WERI-Rb-1 (cell line): Measurements from ENCODE around the gene CACUL1.
"Not testable (repeated sequence)": the region's sequence is repeated elsewhere in the genome, so short reads cannot be mapped to it uniquely, and the experiment has no call there.

Experiments
- DNase-seq: peaks from one replicate; pipeline ENCODE4 v3.0.0-alpha.2; 2020
- H3K27ac ChIP-seq: fragments of 250-450 bp; sonication (Bioruptor Pico); 2 replicates; pipeline ENCODE4 v1.5.1; 2020; ENCODE audit warnings: mild to moderate bottlenecking, moderate library complexity
- H3K27me3 ChIP-seq: fragments of 250-450 bp; sonication (Bioruptor Pico); 2 replicates; pipeline ENCODE4 v1.5.1; 2021; ENCODE audit warnings: mild to moderate bottlenecking, low read depth, moderate library complexity; ENCODE audit not compliant: insufficient read depth, severe bottlenecking
- H3K36me3 ChIP-seq: fragments of 250-450 bp; sonication (Bioruptor Pico); 2 replicates; pipeline ENCODE4 v1.5.1; 2020; ENCODE audit warnings: mild to moderate bottlenecking, moderate library complexity
- H3K4me3 ChIP-seq: 2 replicates; pipeline ENCODE4 v1.5.1; 2011; ENCODE audit warnings: low read depth, mild to moderate bottlenecking, control low read depth, low read length
- H3K9me3 ChIP-seq: fragments of 250-450 bp; sonication (Bioruptor Pico); 2 replicates; pipeline ENCODE4 v1.5.1; 2021; ENCODE audit warnings: mild to moderate bottlenecking, moderate library complexity; ENCODE audit not compliant: severe bottlenecking
- CTCF ChIP-seq: IDR thresholded peaks from 2 replicates; pipeline ENCODE4 v1.5.1; 2011; ENCODE audit warnings: low read depth, mild to moderate bottlenecking, control low read depth, inconsistent platforms, low read length

CACUL1 gene

GRCh38 chr10:118746246-118746645 is 8.5 kb downstream of the CACUL1 start:
- no peak for DNase-seq
- no peaks in the 10 kb centered on the region for H3K27me3 ChIP-seq
- no peak overlapping the region for H3K27ac ChIP-seq
- no peak overlapping the region for H3K4me3 ChIP-seq
- no peak for TF ChIP-seq CTCF
- no peaks in the 10 kb centered on the region; the same call in 1 of the 2 replicates for H3K36me3 ChIP-seq
- no peaks in the 10 kb centered on the region for H3K9me3 ChIP-seq

- Histone ChIP-seq H3K36me3 (no peaks in the 10 kb centered on the region; the same call in 1 of the 2 replicates), H3K27ac (no peak overlapping the region), H3K4me3 (no peak overlapping the region)
These were observed 9.7 kb downstream of the CACUL1 start for GRCh38 chr10:118745056-118745455.

GRCh38 chr10:118744346-118744918 is 10.3 kb downstream of the CACUL1 start:
- not testable (repeated sequence) for H3K9me3 ChIP-seq, H3K36me3 ChIP-seq, DNase-seq, H3K27ac ChIP-seq, H3K4me3 ChIP-seq, H3K27me3 ChIP-seq

More at GRCh38 chr10:118745056-118745455, 9.7 kb downstream of the CACUL1 start:
- TF ChIP-seq CTCF = no peak
- no peak for DNase-seq
- Histone ChIP-seq H3K27me3 (no peaks in the 10 kb centered on the region), H3K9me3 (no peaks in the 10 kb centered on the region)

GRCh38 chr10:118742782-118743181 is 12.0 kb downstream of the CACUL1 start:
- no peak for TF ChIP-seq CTCF
- no peak overlapping the region; the same call in 1 of the 2 replicates for H3K27ac ChIP-seq
- no peak for DNase-seq
- H3K4me3 ChIP-seq = peak overlapping the region; percentile 14; the same call in 1 of the 2 replicates
- H3K9me3 ChIP-seq = no peaks in the 10 kb centered on the region
- H3K36me3 ChIP-seq = no peaks in the 10 kb centered on the region
- no peaks in the 10 kb centered on the region for H3K27me3 ChIP-seq

- TF ChIP-seq CTCF = no peak
- no peaks in the 10 kb centered on the region for H3K36me3 ChIP-seq
- H3K9me3 ChIP-seq = no peaks in the 10 kb centered on the region
- DNase-seq = no peak
- H3K4me3 ChIP-seq = no peak overlapping the region
- no peaks in the 10 kb centered on the region for H3K27me3 ChIP-seq
- H3K27ac ChIP-seq = 0 out of 2 replicates have a peak overlapping the region, but pooled peaks have one; percentile 41
These were observed 12.7 kb downstream of the CACUL1 start for GRCh38 chr10:118742032-118742431.

GRCh38 chr10:118738406-118738805 is 16.4 kb downstream of the CACUL1 start:
- Histone ChIP-seq H3K27me3 (no peaks in the 10 kb centered on the region), H3K4me3 (no peak overlapping the region), H3K36me3 (no peaks in the 10 kb centered on the region), H3K9me3 (no peaks in the 10 kb centered on the region), H3K27ac (no peak overlapping the region)
- TF ChIP-seq CTCF = no peak
- DNase-seq = no peak
